HG02973 (cell line): Measurements from ENCODE around the gene SPRED1.

ENCODE experiments used
- ATAC-seq: cut with Tn5 transposase; IDR thresholded peaks from one replicate; pipeline ENCODE4 v1.9.1; 2021; ENCODE audit warnings: moderate library complexity; ENCODE audit not compliant: unreplicated experiment

SPRED1 gene

GRCh38 chr15:38252481-38253350 is at the start of gene SPRED1:
Gene SPRED1, plus strand, starts transcription at chr15:38252836. Its CDS starts 350 bp downstream, at chr15:38253186.
- ATAC-seq = peak; percentile 29

DNA sequence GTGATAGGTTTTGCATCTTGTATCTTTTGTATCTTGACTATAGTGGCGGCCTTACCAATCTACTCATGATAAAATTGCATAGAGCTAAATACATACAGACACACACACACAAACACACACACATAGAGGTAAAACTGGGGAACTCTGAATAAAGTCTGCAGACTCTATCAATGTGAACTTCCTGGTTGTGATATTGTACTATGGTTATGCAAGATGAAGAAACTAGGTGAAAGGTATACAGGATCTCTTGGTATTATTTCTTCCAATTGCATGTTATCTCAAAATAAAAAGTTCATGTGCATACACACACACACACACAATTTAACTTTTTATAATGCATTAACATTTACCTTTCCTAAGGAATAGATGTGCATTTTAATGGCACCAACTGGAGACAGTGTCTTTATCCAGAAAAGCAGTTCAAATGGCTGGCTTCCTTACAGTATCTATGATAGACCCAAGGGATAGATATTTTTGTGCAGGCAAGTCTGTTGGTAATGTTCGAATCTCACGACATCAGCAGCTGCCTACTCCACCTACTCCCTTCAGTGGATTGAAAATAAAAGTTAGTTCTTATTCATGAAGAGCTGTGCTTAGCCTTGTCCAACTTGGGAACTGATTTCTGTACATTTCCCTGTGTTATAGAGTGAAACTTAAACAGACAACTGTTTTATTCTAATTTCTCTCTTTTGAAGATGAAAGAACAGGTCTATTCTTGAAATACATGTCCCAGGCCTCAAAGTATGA is 46.9 kb upstream of the SPRED1 start:
- no peak for ATAC-seq

GRCh38 chr15:38207621-38208020 is 45.0 kb upstream of the SPRED1 start:
- no peak for ATAC-seq

DNA sequence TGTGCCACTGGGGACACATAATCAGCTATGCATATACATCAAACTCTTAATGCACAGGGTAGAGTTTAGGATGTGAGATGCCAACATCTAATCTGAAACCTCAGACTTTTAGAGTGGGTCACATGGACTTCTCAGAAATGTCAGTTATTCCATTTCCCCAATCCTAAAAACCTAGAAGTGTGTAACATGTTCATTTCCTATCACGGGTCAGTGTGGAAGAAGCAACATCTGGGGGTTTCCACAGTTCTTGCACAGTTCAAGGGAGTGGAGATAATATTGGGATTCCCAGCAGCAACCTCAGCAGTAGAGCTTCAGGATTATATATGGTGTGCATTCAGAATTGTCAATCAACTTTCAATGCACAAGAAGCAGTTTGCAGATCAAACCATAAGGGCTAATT is 44.4 kb upstream of the SPRED1 start:
- ATAC-seq = no peak

DNA sequence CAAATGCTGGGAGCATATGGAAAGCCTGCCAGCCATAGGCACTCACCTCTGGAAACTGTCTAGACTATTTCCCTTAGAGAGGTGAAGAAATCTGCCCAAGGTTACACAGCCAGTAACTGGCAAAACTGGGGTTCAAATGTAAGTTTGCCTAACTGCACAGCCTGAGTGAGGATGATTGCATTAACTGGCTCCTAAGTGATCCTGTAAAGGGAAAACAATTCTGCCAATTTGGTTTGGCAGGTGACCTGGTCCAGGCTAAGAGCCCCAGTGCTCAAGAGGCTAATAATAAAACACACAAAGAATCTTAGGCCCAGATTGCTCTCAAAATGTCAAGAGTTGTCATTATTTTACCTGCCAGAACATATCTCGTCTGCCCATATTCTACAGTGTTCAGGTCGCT is 43.9 kb upstream of the SPRED1 start:
- ATAC-seq = no peak

GRCh38 chr15:38211249-38211648 is 41.4 kb upstream of the SPRED1 start:
- ATAC-seq = no peak

GRCh38 chr15:38211811-38212210 is 40.8 kb upstream of the SPRED1 start:
- ATAC-seq = no peak

GRCh38 chr15:38212729-38213351 is 39.8 kb upstream of the SPRED1 start:
- ATAC-seq = no peak

- ATAC-seq = no peak
These were observed 39.3 kb upstream of the SPRED1 start for GRCh38 chr15:38213356-38213755.

GRCh38 chr15:38215707-38216106 is 36.9 kb upstream of the SPRED1 start:
- ATAC-seq = no peak

- ATAC-seq = no peak
These were observed 35.9 kb upstream of the SPRED1 start for GRCh38 chr15:38216763-38217162.

DNA sequence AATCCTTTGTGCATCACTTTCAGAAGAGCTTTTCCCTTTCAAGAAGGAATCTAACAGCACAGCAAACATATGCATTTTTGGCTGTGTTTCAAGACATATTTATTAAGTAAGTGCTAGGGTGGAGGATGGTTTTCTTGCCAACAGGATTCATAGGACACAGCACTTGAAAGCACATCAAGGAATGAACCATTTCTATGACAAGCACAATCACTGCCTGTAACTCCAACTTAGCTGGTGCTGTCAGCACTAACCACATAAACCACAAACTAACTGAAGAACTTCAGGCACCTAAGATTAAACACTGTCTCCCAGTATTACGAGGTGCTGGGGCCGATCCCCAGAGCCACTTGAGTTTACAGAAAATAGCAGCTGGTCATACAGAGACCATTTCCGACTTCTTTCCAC is 35.4 kb upstream of the SPRED1 start:
- ATAC-seq = no peak

- no peak for ATAC-seq
These were observed 34.6 kb upstream of the SPRED1 start for GRCh38 chr15:38217788-38218609.

- ATAC-seq = no peak
These were observed 31.9 kb upstream of the SPRED1 start for GRCh38 chr15:38220606-38221273.

GRCh38 chr15:38224486-38224885 is 28.1 kb upstream of the SPRED1 start:
- no peak for ATAC-seq

DNA sequence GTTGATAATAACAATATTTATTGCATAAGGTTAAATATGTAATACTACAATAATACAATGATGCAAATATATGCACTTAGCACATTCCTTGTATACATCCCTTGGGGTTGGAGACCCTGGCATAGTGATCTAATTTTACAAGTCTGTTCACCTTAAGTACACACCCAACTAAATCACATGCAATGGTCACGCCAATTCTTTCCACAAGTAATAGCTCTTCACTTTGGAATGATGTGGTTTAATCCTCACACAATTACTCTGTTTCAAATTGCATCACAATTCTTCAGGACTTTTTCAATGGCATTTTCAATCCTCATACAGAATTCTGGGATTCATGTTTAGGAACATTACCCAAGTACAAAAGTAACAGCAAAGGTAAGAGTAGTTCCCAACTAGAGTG is 27.3 kb upstream of the SPRED1 start:
- no peak for ATAC-seq

- no peak for ATAC-seq
These were observed 25.9 kb upstream of the SPRED1 start for GRCh38 chr15:38226608-38227266.

GRCh38 chr15:38227941-38228340 is 24.7 kb upstream of the SPRED1 start:
- no peak for ATAC-seq

GRCh38 chr15:38228618-38229017 is 24.0 kb upstream of the SPRED1 start:
- ATAC-seq = no peak
